K562 (cell line): Measurements from ENCODE around the gene NRG2. TPM values are rescaled to one million over a fixed set of nuclear protein-coding genes. Genes with fewer than 3 reads are reported as not detected.

ENCODE experiments used
- ATAC-seq: fragments of 200-7000 bp; cut with Tn5 transposase; 3 replicates; pipeline ENCODE4 v1.9.1; 2020; ENCODE audit warnings: moderate library complexity
- BruUV-seq: library from RNA; stranded (reverse); fragments of 400-500 nt; replicated peaks from 2 replicates; lab custom pipeline; 2021; lab: Mats Ljungman, UMichigan
- CTCF ChIA-PET: fragments of 300-600 bp; formaldehyde crosslinking; extraction: SDS; loops from one replicate; lab custom pipeline; 2021; ENCODE audit warnings: low intra/inter-chr PET ratio; lab: Yijun Ruan, JAX
- POLR2A ChIA-PET: fragments of 300-600, 350-650 bp; sonication (Branson Sonifier 250); formaldehyde crosslinking; extraction: SDS; loops from one replicate; lab custom pipeline; 2021; ENCODE audit warnings: antibody characterized with exemption, inconsistent platforms; lab: Yijun Ruan, JAX
- DNase-seq, 4 experiments: peaks; one replicate each; pipeline versions ENCODE4 v3.0.0 to v3.0.0-alpha.2; 2011 to 2018; ENCODE audit warnings: low spot score in 3 of 4, mixed read lengths in 3 of 4; ENCODE audit errors: extremely low read depth in 1 of 4
- FAIRE-seq: peaks from 2 replicates; lab custom pipeline; 2011; peaks lifted over from hg19 to GRCh38; lab: Jason Lieb, UNC
- H2AFZ ChIP-seq: 2 replicates; pipeline ENCODE4 v1.6.0; 2011; ENCODE audit warnings: low read depth, low read length, control low read depth, inconsistent platforms
- H3K27ac ChIP-seq: fragments of 200-600 bp; 3 replicates; pipeline ENCODE4 v1.8.0; 2011; ENCODE audit warnings: low read depth, mild to moderate bottlenecking, control low read depth, inconsistent platforms, low read length, moderate library complexity, mixed read lengths; ENCODE audit errors: extremely low read depth
- H3K27me3 ChIP-seq, 2 experiments: fragments of 300-600 bp in 1 of 2; 2 replicates in 1 of 2; 3 replicates in 1 of 2; pipeline versions ENCODE4 v1.6.0 to v1.8.0; 2011; ENCODE audit warnings: inconsistent platforms in 2 of 2, low read length in 2 of 2, mild to moderate bottlenecking in 1 of 2, mixed read lengths in 1 of 2, moderate library complexity in 1 of 2; ENCODE audit not compliant: control insufficient read depth in 2 of 2, insufficient read depth in 2 of 2
- H3K36me3 ChIP-seq: fragments of 300-600 bp; 3 replicates; pipeline ENCODE4 v1.8.0; 2011; ENCODE audit warnings: mild to moderate bottlenecking, low read length, inconsistent platforms; ENCODE audit not compliant: control insufficient read depth, insufficient read depth
- H3K4me1 ChIP-seq, 2 experiments: fragments of 200-600 bp in 1 of 2; replicated peaks in 1 of 2; 2 replicates in 1 of 2; 3 replicates in 1 of 2; pipeline versions ENCODE4 v1.5.1 to v1.8.0; 2011; ENCODE audit warnings: inconsistent platforms in 2 of 2, low read length in 2 of 2, mild to moderate bottlenecking in 1 of 2, mixed read lengths in 1 of 2, moderate library complexity in 1 of 2; ENCODE audit not compliant: control insufficient read depth in 2 of 2, insufficient read depth in 2 of 2
- H3K4me2 ChIP-seq: 2 replicates; pipeline ENCODE4 v1.6.1; 2011; ENCODE audit warnings: low read length, control low read depth, inconsistent platforms, mixed read lengths; ENCODE audit not compliant: insufficient read depth
- H3K4me3 ChIP-seq: fragments of 200-600 bp; sonication (generic), shearing (Covaris generic); 2 replicates; pipeline ENCODE4 v1.5.1; 2016; ENCODE audit warnings: control low read depth, inconsistent platforms
- H3K79me2 ChIP-seq: fragments of 200-600 bp; 3 replicates; pipeline ENCODE4 v1.8.0; 2011; ENCODE audit warnings: low read length, inconsistent platforms; ENCODE audit not compliant: control insufficient read depth, insufficient read depth
- H3K9ac ChIP-seq, 2 experiments: 2 replicates each; pipeline versions ENCODE4 v1.6.0 to v1.6.1; 2011; ENCODE audit warnings: low read depth in 2 of 2, low read length in 2 of 2, control low read depth in 1 of 2, inconsistent platforms in 1 of 2, mild to moderate bottlenecking in 1 of 2, mixed read lengths in 1 of 2; ENCODE audit not compliant: insufficient read depth in 1 of 2
- H3K9me1 ChIP-seq: one replicate; pipeline ENCODE4 v1.6.0; 2011; ENCODE audit warnings: inconsistent platforms, mild to moderate bottlenecking, low read length, moderate library complexity; ENCODE audit not compliant: control insufficient read depth, insufficient read depth
- H3K9me3 ChIP-seq: replicated peaks from 2 replicates; pipeline ENCODE4 v1.5.1; 2011; ENCODE audit warnings: low read depth, low read length, inconsistent platforms; ENCODE audit not compliant: control insufficient read depth, insufficient read depth
- H4K20me1 ChIP-seq: replicated peaks from 2 replicates; pipeline ENCODE4 v1.6.1; 2011; ENCODE audit warnings: low read length, inconsistent platforms, mixed read lengths; ENCODE audit not compliant: control insufficient read depth, insufficient read depth
- ATF7 ChIP-seq: fragments of 450-650 bp; IDR thresholded peaks from 2 replicates; pipeline ENCODE4 v1.7.1; 2014; ENCODE audit warnings: mild to moderate bottlenecking, moderate library complexity
- ESRRA ChIP-seq: fragments of 450-650 bp; IDR thresholded peaks from 2 replicates; pipeline ENCODE4 v1.6.1; 2014; ENCODE audit warnings: low read depth, mild to moderate bottlenecking, moderate library complexity, borderline replicate concordance
- EWSR1 ChIP-seq: fragments of 450-650 bp; IDR thresholded peaks from 2 replicates; pipeline ENCODE4 v1.6.1; 2018; ENCODE audit warnings: borderline replicate concordance, mild to moderate bottlenecking, low read depth, moderate library complexity; ENCODE audit not compliant: partially characterized antibody
- FIP1L1 ChIP-seq: fragments of 200-400 bp; formaldehyde crosslinking; IDR thresholded peaks from 2 replicates; pipeline ENCODE4 v1.6.1; 2018; ENCODE audit warnings: mild to moderate bottlenecking, low read depth, low read length; ENCODE audit not compliant: poor library complexity, severe bottlenecking
- HIVEP1 ChIP-seq: fragments of 250-450 bp; sonication (Bioruptor Pico); IDR thresholded peaks from 2 replicates; pipeline ENCODE4 v1.4.0; 2020; ENCODE audit warnings: mild to moderate bottlenecking
- KDM2B ChIP-seq: fragments of 250-450 bp; sonication (Bioruptor Pico); IDR thresholded peaks from 2 replicates; pipeline ENCODE4 v1.8.0; 2021; ENCODE audit warnings: mild to moderate bottlenecking, moderate library complexity
- L3MBTL2 ChIP-seq: fragments of 450-650 bp; IDR thresholded peaks from 2 replicates; pipeline ENCODE4 v1.6.1; 2016; ENCODE audit warnings: mild to moderate bottlenecking, moderate library complexity
- MCM3 ChIP-seq: fragments of 450-650 bp; IDR thresholded peaks from 2 replicates; pipeline ENCODE4 v1.6.1; 2016
- NEUROD1 ChIP-seq: fragments of 150-350 bp; IDR thresholded peaks from 2 replicates; pipeline ENCODE4 v1.6.1; 2014; ENCODE audit warnings: borderline replicate concordance, low read length, low read depth; ENCODE audit not compliant: partially characterized antibody
- NFXL1 ChIP-seq: fragments of 450-650 bp; formaldehyde crosslinking; IDR thresholded peaks from 2 replicates; pipeline ENCODE4 v1.4.0; 2021; ENCODE audit warnings: mild to moderate bottlenecking
- NRF1 ChIP-seq, 2 experiments: fragments of 450-650 bp; IDR thresholded peaks in 1 of 2; conservative IDR thresholded peaks in 1 of 2; 2 replicates each; pipeline ENCODE4 v1.6.1; 2014; ENCODE audit warnings: mild to moderate bottlenecking in 2 of 2
- ZNF274 ChIP-seq: IDR thresholded peaks from 2 replicates; pipeline ENCODE4 v1.6.1; 2011; ENCODE audit warnings: low read depth, mild to moderate bottlenecking, low read length, moderate library complexity, borderline replicate concordance
- ZNF57 ChIP-seq: fragments of 450-650 bp; formaldehyde crosslinking; IDR thresholded peaks from 2 replicates; pipeline ENCODE4 v1.4.0; 2020; ENCODE audit warnings: mild to moderate bottlenecking, moderate library complexity
- WGBS: fragments of 100-300 bp; shearing (Covaris generic); methylation state at CpG from one replicate; pipeline ENCODE4 v1.1.6; 2016; ENCODE audit warnings: low coverage, mixed read lengths; ENCODE audit not compliant: insufficient coverage; ENCODE audit errors: missing lambda C conversion rate; 5-methylcytosine and 5-hydroxymethylcytosine counted together
- in situ Hi-C: fragments of 300-500 bp; cut with MboI; formaldehyde crosslinking; loops from 4 replicates; pipeline ENCODE4 v1.15.0; 2018; ENCODE audit warnings: inconsistent platforms, mixed read lengths
- intact Hi-C: fragments of 100-400 bp; cut with micrococcal nuclease; formaldehyde crosslinking; loops from 2 replicates; pipeline ENCODE4 v1.14.2; 2022
- polyA plus RNA-seq, 8 experiments: library from polyadenylated mRNA; depleted of rRNA in 4 of 8; stranded (reverse) in 5 of 8; unstranded in 3 of 8; fragments of >200 nt; fragmentation: Nextera tagmentation in 2 of 8; fragmentation: Illumina TruSeq in 1 of 8; extraction: Ambion mirVana in 2 of 8; extraction: Trizol in 1 of 8; gene quantifications; 2 replicates each; pipeline versions ENCODE4 v1.2.1 to v1.2.3, GENCODE V29; 2011 to 2014; ENCODE audit warnings: inconsistent platforms in 1 of 8, missing spikeins in 1 of 8
- total RNA-seq, 7 experiments: library from RNA; depleted of rRNA in 6 of 7; stranded (reverse); fragments of >200 nt in 6 of 7; fragmentation: Illumina TruSeq in 2 of 7; extraction: Trizol in 2 of 7; gene quantifications; 2 replicates each; pipeline versions ENCODE4 v1.2.1 to v1.2.3, GENCODE V29; 2011 to 2021; ENCODE audit warnings: low replicate concordance in 1 of 7
- TF ChIP-seq, protein P1 (sequence below): sonication (generic); formaldehyde crosslinking; IDR thresholded peaks from 2 replicates; pipeline ENCODE4 v1.8.0; 2022; ENCODE audit warnings: mild to moderate bottlenecking, missing genetic modification reagents
- TF ChIP-seq, protein P2 (sequence below): fragments of 450-650 bp; IDR thresholded peaks from 2 replicates; pipeline ENCODE4 v1.7.1; 2018; ENCODE audit warnings: mild to moderate bottlenecking, low read depth; ENCODE audit not compliant: partially characterized antibody
- TF ChIP-seq, protein P3 (sequence below): fragments of 150-350 bp; IDR thresholded peaks from 2 replicates; pipeline ENCODE4 v1.6.1; 2014; ENCODE audit warnings: low read depth, mild to moderate bottlenecking, low read length, borderline replicate concordance

NRG2 gene
- total and polyA plus RNA-seq, 9 of the 15 experiments (the other 6 are each of a cell fraction or from before 2014, with no cell fraction given) = not detected

DNA sequence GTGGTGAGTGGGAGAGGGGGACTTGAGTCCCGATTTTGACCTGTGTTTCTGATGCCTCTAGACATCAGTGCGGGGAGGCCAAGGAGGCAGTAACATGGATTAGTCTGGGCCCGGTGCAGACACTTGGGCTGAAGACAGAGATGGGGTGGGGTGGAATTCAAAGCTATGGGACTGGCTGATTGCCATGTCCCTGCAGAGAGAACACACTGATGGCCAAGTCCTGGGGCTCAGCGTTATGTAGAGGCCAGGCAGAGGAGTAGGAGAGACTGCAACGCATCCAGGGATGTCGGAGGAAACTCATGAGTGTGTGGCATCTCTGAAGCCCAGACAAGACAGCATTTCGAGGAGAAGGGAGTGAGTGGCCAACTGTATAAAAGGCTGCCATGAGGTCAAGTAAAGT lies 217.4 kb downstream of the NRG2 start:
- Histone ChIP-seq H3K4me3 (no peak overlapping the region), H3K4me1 (no peaks in the 10 kb centered on the region), H3K9me3 (no peaks in the 10 kb centered on the region), H4K20me1 (no peaks in the 10 kb centered on the region), H2AFZ (no peak overlapping the region), H3K4me2 (no peak overlapping the region), H3K36me3 (no peaks in the 10 kb centered on the region), H3K79me2 (no peaks in the 10 kb centered on the region), H3K27me3 (peaks cover 15 to 67% of the 10 kb centered on the region in 2 experiments), H3K27ac (no peak overlapping the region), H3K9me1 (peaks cover 2% of the 10 kb centered on the region), H3K9ac (no peak overlapping the region)
- DNase-seq (no peak), FAIRE-seq (no peak), ATAC-seq (no peak)
- TF ChIP-seq, protein P1, sequence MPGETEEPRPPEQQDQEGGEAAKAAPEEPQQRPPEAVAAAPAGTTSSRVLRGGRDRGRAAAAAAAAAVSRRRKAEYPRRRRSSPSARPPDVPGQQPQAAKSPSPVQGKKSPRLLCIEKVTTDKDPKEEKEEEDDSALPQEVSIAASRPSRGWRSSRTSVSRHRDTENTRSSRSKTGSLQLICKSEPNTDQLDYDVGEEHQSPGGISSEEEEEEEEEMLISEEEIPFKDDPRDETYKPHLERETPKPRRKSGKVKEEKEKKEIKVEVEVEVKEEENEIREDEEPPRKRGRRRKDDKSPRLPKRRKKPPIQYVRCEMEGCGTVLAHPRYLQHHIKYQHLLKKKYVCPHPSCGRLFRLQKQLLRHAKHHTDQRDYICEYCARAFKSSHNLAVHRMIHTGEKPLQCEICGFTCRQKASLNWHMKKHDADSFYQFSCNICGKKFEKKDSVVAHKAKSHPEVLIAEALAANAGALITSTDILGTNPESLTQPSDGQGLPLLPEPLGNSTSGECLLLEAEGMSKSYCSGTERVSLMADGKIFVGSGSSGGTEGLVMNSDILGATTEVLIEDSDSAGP = no peak
- TF ChIP-seq HIVEP1 (CRISPR knock-in tag) (no peak), FIP1L1 (no peak), KDM2B (CRISPR knock-in tag) (no peak), NRF1 (conservative IDR thresholded peaks at IDR 0.05 in 1 of 2, IDR thresholded peaks at IDR 0.05 in 1 of 2) (no peak), ZNF57 (CRISPR knock-in tag) (no peak), ATF7 (no peak), ESRRA (no peak), ZNF274 (no peak), NEUROD1 (no peak), EWSR1 (no peak), L3MBTL2 (no peak), NFXL1 (CRISPR knock-in tag) (no peak), MCM3 (no peak)
- TF ChIP-seq, protein P2, sequence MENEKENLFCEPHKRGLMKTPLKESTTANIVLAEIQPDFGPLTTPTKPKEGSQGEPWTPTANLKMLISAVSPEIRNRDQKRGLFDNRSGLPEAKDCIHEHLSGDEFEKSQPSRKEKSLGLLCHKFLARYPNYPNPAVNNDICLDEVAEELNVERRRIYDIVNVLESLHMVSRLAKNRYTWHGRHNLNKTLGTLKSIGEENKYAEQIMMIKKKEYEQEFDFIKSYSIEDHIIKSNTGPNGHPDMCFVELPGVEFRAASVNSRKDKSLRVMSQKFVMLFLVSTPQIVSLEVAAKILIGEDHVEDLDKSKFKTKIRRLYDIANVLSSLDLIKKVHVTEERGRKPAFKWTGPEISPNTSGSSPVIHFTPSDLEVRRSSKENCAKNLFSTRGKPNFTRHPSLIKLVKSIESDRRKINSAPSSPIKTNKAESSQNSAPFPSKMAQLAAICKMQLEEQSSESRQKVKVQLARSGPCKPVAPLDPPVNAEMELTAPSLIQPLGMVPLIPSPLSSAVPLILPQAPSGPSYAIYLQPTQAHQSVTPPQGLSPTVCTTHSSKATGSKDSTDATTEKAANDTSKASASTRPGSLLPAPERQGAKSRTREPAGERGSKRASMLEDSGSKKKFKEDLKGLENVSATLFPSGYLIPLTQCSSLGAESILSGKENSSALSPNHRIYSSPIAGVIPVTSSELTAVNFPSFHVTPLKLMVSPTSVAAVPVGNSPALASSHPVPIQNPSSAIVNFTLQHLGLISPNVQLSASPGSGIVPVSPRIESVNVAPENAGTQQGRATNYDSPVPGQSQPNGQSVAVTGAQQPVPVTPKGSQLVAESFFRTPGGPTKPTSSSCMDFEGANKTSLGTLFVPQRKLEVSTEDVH = no peak
- TF ChIP-seq, protein P3, sequence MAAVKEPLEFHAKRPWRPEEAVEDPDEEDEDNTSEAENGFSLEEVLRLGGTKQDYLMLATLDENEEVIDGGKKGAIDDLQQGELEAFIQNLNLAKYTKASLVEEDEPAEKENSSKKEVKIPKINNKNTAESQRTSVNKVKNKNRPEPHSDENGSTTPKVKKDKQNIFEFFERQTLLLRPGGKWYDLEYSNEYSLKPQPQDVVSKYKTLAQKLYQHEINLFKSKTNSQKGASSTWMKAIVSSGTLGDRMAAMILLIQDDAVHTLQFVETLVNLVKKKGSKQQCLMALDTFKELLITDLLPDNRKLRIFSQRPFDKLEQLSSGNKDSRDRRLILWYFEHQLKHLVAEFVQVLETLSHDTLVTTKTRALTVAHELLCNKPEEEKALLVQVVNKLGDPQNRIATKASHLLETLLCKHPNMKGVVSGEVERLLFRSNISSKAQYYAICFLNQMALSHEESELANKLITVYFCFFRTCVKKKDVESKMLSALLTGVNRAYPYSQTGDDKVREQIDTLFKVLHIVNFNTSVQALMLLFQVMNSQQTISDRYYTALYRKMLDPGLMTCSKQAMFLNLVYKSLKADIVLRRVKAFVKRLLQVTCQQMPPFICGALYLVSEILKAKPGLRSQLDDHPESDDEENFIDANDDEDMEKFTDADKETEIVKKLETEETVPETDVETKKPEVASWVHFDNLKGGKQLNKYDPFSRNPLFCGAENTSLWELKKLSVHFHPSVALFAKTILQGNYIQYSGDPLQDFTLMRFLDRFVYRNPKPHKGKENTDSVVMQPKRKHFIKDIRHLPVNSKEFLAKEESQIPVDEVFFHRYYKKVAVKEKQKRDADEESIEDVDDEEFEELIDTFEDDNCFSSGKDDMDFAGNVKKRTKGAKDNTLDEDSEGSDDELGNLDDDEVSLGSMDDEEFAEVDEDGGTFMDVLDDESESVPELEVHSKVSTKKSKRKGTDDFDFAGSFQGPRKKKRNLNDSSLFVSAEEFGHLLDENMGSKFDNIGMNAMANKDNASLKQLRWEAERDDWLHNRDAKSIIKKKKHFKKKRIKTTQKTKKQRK = no peak
- ChIA-PET POLR2A (interaction anchor here (0.9 to 1.1 kb wide), 2 partner anchors 10 to 30 kb away, joined by 4 read pairs; partner anchors contain the start of gene PSD2), CTCF (no interaction called here)
- in situ Hi-C loops (no loop called here), intact Hi-C loops (no loop called here)
- 3% methylated on average over 6 of the region's 7 CpGs for WGBS
- BruUV-seq = no TSS peak
